ENCODE data around the gene TMEM132A.

TMEM132A gene

DNA sequence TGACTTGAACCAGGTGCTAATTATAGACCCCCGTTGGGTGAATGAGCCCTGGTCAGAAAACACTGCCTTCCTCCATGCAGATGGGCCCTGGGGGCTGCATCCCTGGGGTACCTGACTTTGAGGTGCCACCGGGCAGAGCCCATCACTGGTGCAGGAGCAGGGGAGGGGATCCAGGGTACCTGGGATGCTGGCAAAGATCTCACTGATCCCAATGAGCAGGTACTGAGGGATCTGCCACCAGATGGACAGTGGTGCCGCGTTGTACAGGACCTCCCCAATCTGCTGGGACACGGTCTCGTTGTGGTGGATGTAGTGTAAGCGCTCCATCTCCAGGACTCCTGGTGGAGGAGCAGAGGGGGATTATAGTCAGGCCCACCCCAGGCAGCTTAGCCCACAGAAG lies 15.0 kb downstream of the TMEM132A start:
- ATAC-seq (ENCODE audit: low read depth) (no peak), DNase-seq (ENCODE audit: low spot score) (no peak)
- H3K36me3 ChIP-seq (ENCODE audit: low read depth): no peaks in the 10 kb centered on the region

DNA sequence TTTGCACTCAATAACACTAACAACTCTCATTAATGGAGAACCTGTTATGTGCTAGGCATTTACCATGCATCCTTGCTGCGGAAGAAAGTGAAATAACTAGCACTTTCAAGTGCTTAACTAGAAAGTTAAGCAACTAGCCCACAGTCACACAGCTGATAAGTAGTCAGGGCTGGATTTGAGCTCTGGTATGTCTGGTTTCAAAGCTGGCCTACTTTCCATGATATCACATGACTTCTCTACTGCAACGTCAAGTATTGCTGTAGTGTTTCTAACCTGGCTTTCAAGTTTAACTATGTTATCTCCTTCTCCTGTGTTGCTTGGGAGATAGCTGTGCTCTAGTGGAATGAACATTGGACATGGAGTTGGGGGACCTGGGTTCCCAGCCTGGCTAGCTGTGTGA lies 15.6 kb downstream of the TMEM132A start:
- no peaks in the 10 kb centered on the region for H3K9me3 ChIP-seq (ENCODE audit: severe bottlenecking)
- H3K36me3 ChIP-seq (ENCODE audit: low read depth): no peaks in the 10 kb centered on the region
- TF ChIP-seq, protein P1, sequence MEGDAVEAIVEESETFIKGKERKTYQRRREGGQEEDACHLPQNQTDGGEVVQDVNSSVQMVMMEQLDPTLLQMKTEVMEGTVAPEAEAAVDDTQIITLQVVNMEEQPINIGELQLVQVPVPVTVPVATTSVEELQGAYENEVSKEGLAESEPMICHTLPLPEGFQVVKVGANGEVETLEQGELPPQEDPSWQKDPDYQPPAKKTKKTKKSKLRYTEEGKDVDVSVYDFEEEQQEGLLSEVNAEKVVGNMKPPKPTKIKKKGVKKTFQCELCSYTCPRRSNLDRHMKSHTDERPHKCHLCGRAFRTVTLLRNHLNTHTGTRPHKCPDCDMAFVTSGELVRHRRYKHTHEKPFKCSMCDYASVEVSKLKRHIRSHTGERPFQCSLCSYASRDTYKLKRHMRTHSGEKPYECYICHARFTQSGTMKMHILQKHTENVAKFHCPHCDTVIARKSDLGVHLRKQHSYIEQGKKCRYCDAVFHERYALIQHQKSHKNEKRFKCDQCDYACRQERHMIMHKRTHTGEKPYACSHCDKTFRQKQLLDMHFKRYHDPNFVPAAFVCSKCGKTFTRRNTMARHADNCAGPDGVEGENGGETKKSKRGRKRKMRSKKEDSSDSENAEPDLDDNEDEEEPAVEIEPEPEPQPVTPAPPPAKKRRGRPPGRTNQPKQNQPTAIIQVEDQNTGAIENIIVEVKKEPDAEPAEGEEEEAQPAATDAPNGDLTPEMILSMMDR (IDR thresholded peaks at IDR 0.05; ENCODE audit: poor library complexity, severe bottlenecking): no peak
- H3K27ac ChIP-seq (ENCODE audit: poor library complexity, severe bottlenecking): no peak overlapping the region
- H3K4me1 ChIP-seq (ENCODE audit: insufficient read depth, poor library complexity, severe bottlenecking): no peaks in the 10 kb centered on the region
- ATAC-seq (ENCODE audit: low read depth) (no peak), DNase-seq (ENCODE audit: low spot score) (no peak)
- no peak overlapping the region for H3K4me3 ChIP-seq (ENCODE audit: severe bottlenecking)
- no peaks in the 10 kb centered on the region for H3K27me3 ChIP-seq (ENCODE audit: insufficient read depth, poor library complexity, severe bottlenecking)

More for the DNA sequence above, 15.0 kb downstream of the TMEM132A start:
- H3K4me3 ChIP-seq (ENCODE audit: severe bottlenecking): no peak overlapping the region
- TF ChIP-seq, protein P1 (IDR thresholded peaks at IDR 0.05; ENCODE audit: poor library complexity, severe bottlenecking): no peak
- no peaks in the 10 kb centered on the region for H3K27me3 ChIP-seq (ENCODE audit: insufficient read depth, poor library complexity, severe bottlenecking)
- no peak overlapping the region for H3K27ac ChIP-seq (ENCODE audit: poor library complexity, severe bottlenecking)
- H3K9me3 ChIP-seq (ENCODE audit: severe bottlenecking): no peaks in the 10 kb centered on the region
- no peaks in the 10 kb centered on the region for H3K4me1 ChIP-seq (ENCODE audit: insufficient read depth, poor library complexity, severe bottlenecking)

DNA sequence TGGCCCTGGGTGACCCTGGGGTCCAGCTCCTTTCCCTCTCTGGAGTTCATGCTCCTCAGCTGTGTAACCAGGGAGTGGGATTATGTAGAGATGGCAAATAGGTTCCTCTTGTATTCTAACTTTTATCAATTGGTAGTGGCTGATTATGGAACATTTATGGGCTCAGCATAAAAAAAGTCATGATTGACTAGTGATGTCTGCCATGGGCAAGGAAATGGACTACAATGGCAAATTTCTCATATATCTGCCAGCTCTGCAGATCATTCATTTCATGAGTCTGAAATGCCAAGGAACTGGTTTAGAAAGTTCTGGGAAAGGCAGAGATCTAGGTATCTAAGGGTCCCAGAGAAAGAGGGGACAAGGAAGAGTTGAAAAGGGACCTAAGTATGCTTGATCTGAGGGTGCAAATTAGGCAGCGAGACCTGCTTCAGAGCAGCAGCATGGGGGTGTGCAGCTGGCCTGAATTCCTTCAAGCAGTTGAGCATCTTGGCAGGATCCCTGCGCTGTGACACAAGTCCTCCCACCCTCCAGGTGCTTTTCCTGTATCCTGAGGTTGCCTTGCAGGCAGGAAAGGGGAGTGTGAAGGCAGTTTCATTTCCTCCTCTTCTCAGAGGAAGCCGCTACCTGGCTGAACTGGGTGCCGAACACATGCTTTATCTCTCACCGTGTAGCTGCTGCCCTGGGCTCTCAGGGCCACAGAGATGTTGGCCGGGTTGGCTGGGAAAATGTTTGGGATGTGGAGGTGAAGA lies 17.3 kb downstream of the TMEM132A start:
- Histone ChIP-seq H3K4me1 (ENCODE audit: insufficient read depth, poor library complexity, severe bottlenecking) (no peaks in the 10 kb centered on the region), H3K27ac (ENCODE audit: poor library complexity, severe bottlenecking) (no peak overlapping the region), H3K9me3 (ENCODE audit: severe bottlenecking) (no peaks in the 10 kb centered on the region), H3K36me3 (ENCODE audit: low read depth) (no peaks in the 10 kb centered on the region), H3K27me3 (ENCODE audit: insufficient read depth, poor library complexity, severe bottlenecking) (no peaks in the 10 kb centered on the region), H3K4me3 (ENCODE audit: severe bottlenecking) (no peak overlapping the region)
- TF ChIP-seq, protein P1 (IDR thresholded peaks at IDR 0.05; ENCODE audit: poor library complexity, severe bottlenecking): no peak
- no peak for DNase-seq (ENCODE audit: low spot score)
- ATAC-seq (ENCODE audit: low read depth): no peak

DNA sequence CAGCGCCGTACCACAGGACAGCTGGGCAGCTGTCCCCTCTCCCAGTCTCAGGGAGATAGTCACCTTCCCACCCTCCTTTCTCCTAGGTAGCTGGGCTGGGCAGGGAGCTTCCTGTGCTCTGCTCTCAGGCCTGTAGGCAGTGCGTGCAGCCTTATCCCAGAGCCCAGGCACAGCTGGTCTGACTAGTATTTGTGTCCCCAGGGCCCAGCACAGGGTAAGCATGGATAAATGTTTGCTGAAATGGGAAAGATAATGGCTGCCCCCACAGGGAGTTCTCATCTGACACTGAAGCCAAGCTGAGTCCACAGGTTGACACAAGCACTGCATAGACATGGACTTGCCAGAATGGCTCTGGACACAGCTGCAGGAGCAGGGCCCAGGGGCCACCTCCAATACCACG lies 18.0 kb downstream of the TMEM132A start:
- H3K36me3 ChIP-seq (ENCODE audit: low read depth): no peaks in the 10 kb centered on the region
- TF ChIP-seq, protein P1 (IDR thresholded peaks at IDR 0.05; ENCODE audit: poor library complexity, severe bottlenecking): no peak
- no peaks in the 10 kb centered on the region for H3K27me3 ChIP-seq (ENCODE audit: insufficient read depth, poor library complexity, severe bottlenecking)
- no peak for ATAC-seq (ENCODE audit: low read depth)
- no peaks in the 10 kb centered on the region for H3K9me3 ChIP-seq (ENCODE audit: severe bottlenecking)
- H3K4me3 ChIP-seq (ENCODE audit: severe bottlenecking): no peak overlapping the region
- no peak overlapping the region for H3K27ac ChIP-seq (ENCODE audit: poor library complexity, severe bottlenecking)
- DNase-seq (ENCODE audit: low spot score): no peak
- H3K4me1 ChIP-seq (ENCODE audit: insufficient read depth, poor library complexity, severe bottlenecking): no peaks in the 10 kb centered on the region

DNA sequence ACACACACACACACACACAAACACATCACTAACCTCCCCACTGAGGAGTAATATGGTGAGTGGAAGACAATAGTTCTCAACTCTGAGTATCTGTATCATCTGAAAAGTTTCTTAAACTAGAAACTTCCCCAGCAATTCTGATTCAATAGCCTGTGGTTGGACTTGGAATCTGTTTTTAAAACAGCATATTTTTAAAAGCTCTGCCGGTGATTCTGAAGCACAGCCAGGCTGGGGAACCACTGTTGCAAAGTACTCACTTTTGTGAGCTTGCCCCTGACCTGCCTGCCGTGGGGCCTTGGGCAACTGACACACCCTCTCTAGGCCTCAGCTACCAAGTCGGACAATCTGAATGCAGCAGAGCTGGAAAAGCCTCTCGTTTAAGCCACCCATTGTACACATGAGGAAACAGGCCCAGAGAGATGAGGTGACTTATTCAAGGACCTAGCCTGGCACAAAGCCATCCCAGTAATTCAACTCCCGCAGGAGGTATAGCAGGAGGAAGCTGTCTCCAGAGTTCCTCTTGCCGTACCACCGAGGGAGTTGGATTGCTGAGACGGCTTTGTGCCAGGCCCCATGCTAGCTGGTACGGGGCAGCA lies 18.8 kb downstream of the TMEM132A start:
- H3K9me3 ChIP-seq (ENCODE audit: severe bottlenecking): no peaks in the 10 kb centered on the region
- H3K27me3 ChIP-seq (ENCODE audit: insufficient read depth, poor library complexity, severe bottlenecking): no peaks in the 10 kb centered on the region
- H3K36me3 ChIP-seq (ENCODE audit: low read depth): no peaks in the 10 kb centered on the region
- ATAC-seq (ENCODE audit: low read depth) (peak; percentile 58), DNase-seq (ENCODE audit: low spot score) (no peak)
- no peak overlapping the region for H3K4me3 ChIP-seq (ENCODE audit: severe bottlenecking)
- no peaks in the 10 kb centered on the region for H3K4me1 ChIP-seq (ENCODE audit: insufficient read depth, poor library complexity, severe bottlenecking)
- TF ChIP-seq, protein P1 (IDR thresholded peaks at IDR 0.05; ENCODE audit: poor library complexity, severe bottlenecking): no peak
- H3K27ac ChIP-seq (ENCODE audit: poor library complexity, severe bottlenecking): no peak overlapping the region
